HG03439 (cell line): Measurements from ENCODE around the gene PHF3.
"Not testable (repeated sequence)": the region's sequence is repeated elsewhere in the genome, so short reads cannot be mapped to it uniquely, and the experiment has no call there.

Experiments
- ATAC-seq: cut with Tn5 transposase; IDR thresholded peaks from one replicate; pipeline ENCODE4 v1.9.1; 2021; ENCODE audit warnings: mild to moderate bottlenecking, moderate library complexity; ENCODE audit not compliant: unreplicated experiment

The PHF3 gene

GRCh38 chr6:63690221-63690620 lies 54.6 kb downstream of the PHF3 start:
- no peak for ATAC-seq

GRCh38 chr6:63705707-63706106 lies 70.1 kb downstream of the PHF3 start:
- ATAC-seq = no peak

GRCh38 chr6:63706630-63707029 lies 71.0 kb downstream of the PHF3 start:
- no peak for ATAC-seq

GRCh38 chr6:63708631-63709030 lies 73.0 kb downstream of the PHF3 start:
- no peak for ATAC-seq

- no peak for ATAC-seq
Observed at GRCh38 chr6:63709148-63709547, 73.5 kb downstream of the PHF3 start.

- ATAC-seq = no peak
Observed at GRCh38 chr6:63713332-63713731, 77.7 kb downstream of the PHF3 start.

GRCh38 chr6:63714091-63714490 lies 78.5 kb downstream of the PHF3 start:
- no peak for ATAC-seq

GRCh38 chr6:63716169-63716568 lies 80.6 kb downstream of the PHF3 start:
- ATAC-seq = no peak

- ATAC-seq = no peak
Observed at GRCh38 chr6:63721181-63721580, 85.6 kb downstream of the PHF3 start.

GRCh38 chr6:63724721-63725120 lies 89.1 kb downstream of the PHF3 start:
- no peak for ATAC-seq

- ATAC-seq = no peak
Observed at GRCh38 chr6:63730311-63730710, 94.7 kb downstream of the PHF3 start.

GRCh38 chr6:63731930-63732329 lies 96.3 kb downstream of the PHF3 start:
- no peak for ATAC-seq

GRCh38 chr6:63732336-63732735 lies 96.7 kb downstream of the PHF3 start:
- no peak for ATAC-seq

- ATAC-seq = no peak
Observed at GRCh38 chr6:63734923-63735322, 99.3 kb downstream of the PHF3 start.

- not testable (repeated sequence) for ATAC-seq
Observed at GRCh38 chr6:63738190-63738589, 102.6 kb downstream of the PHF3 start.

- no peak for ATAC-seq
Observed at GRCh38 chr6:63739094-63739687, 103.6 kb downstream of the PHF3 start.

GRCh38 chr6:63740709-63741108 lies 105.1 kb downstream of the PHF3 start:
- no peak for ATAC-seq

- no peak for ATAC-seq
Observed at GRCh38 chr6:63742060-63742459, 106.5 kb downstream of the PHF3 start.

- ATAC-seq = no peak
Observed at GRCh38 chr6:63743691-63744090, 108.1 kb downstream of the PHF3 start.

- ATAC-seq = no peak
Observed at GRCh38 chr6:63744810-63745209, 109.2 kb downstream of the PHF3 start.

GRCh38 chr6:63745784-63746183 lies 110.2 kb downstream of the PHF3 start:
- ATAC-seq = no peak

GRCh38 chr6:63750400-63750799 lies 114.8 kb downstream of the PHF3 start:
- ATAC-seq = no peak

- not testable (repeated sequence) for ATAC-seq
Observed at GRCh38 chr6:63757275-63757674, 121.7 kb downstream of the PHF3 start.
